Activated CD4-positive, alpha-beta T cell treated with anti-CD3 and anti-CD28 coated beads, Interleukin-2, amount 10 ng/mL, durations not matched to agents 7 days and 5 days (primary cell): Measurements from ENCODE around the gene CYTIP. TPM values are rescaled to one million over a fixed set of nuclear protein-coding genes. Genes with fewer than 3 reads are reported as not detected.
"Not testable (repeated sequence)": the region's sequence is repeated elsewhere in the genome, so short reads cannot be mapped to it uniquely, and the experiment has no call there.

Experiments used
- CTCF ChIA-PET: fragments of 350-600 bp; sonication (Branson Sonifier 250); formaldehyde crosslinking; loops from one replicate; lab custom pipeline; 2021; ENCODE audit warnings: antibody characterized with exemption; lab: Charles Lee
- POLR2A ChIA-PET: fragments of 350-600 bp; sonication (Branson Sonifier 250); formaldehyde crosslinking; loops from one replicate; lab custom pipeline; 2021; ENCODE audit warnings: antibody characterized with exemption; lab: Charles Lee
- DNase-seq: peaks from one replicate; pipeline ENCODE4 v3.0.0-alpha.2; 2020
- H3K27ac Mint-ChIP-seq: one replicate; pipeline ENCODE4 v1.8.0; 2021; ENCODE audit warnings: mild to moderate bottlenecking, moderate library complexity, mixed read lengths
- H3K27me3 Mint-ChIP-seq: one replicate; pipeline ENCODE4 v1.8.0; 2021; ENCODE audit warnings: mixed read lengths
- H3K36me3 Mint-ChIP-seq: one replicate; pipeline ENCODE4 v1.8.0; 2021; ENCODE audit warnings: low read depth, mixed read lengths
- H3K4me1 Mint-ChIP-seq: one replicate; pipeline ENCODE4 v1.8.0; 2021; ENCODE audit warnings: mixed read lengths
- H3K4me3 Mint-ChIP-seq: one replicate; pipeline ENCODE4 v1.8.0; 2021; ENCODE audit warnings: mild to moderate bottlenecking, moderate library complexity, mixed read lengths
- H3K9me3 Mint-ChIP-seq: one replicate; pipeline ENCODE4 v1.8.0; 2021; ENCODE audit warnings: mixed read lengths
- total RNA-seq, 2 experiments: library from RNA; stranded (reverse); gene quantifications; one replicate each; pipeline ENCODE4 v1.2.3, GENCODE V29; 2021

The CYTIP gene
- total RNA-seq, 2 experiments from 2014 or later: 234 to 279 TPM

DNA sequence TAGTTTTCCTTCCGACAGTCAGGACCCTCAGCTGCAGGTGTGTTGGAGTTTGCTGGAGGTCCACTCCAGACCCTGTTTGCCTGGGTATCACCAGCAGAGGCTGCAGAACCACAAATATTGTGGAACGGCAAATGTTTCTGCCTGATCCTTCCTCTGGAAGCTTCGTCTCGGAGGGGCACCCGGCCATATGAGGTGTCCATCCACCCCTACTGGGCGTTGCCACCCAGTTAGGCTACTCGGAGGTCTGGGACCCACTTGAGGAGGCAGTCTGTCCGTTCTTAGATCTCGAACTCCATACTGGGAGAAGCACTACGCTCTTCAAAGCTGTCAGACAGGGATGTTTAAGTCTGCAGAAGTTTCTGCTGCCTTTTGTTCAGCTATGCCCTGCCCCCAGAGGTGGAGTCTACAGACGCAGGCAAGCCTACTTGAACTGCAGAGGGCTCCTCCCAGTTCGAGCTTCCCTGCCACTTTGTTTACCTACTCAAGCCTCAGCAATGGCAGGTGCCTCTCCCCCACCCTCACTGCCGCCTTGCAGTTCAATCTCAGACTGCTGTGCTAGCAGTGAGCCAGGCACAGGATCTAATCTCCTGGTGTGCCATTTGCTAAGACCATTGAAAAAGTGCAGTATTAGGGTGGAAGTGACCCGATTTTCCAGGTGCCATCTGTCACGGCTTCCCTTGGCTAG lies 40.9 kb downstream of the CYTIP start:
- CTCF ChIA-PET: interaction anchor here (0.7 to 2.1 kb wide), 5 partner anchors 13 to 100 kb away, joined by 3 to 11 read pairs (median 3); no protein-coding TSS in a partner anchor
- DNase-seq, H3K4me3 Mint-ChIP-seq, H3K27me3 Mint-ChIP-seq, POLR2A ChIA-PET: not testable (repeated sequence)
- Mint-ChIP-seq H3K9me3 (peaks cover 52% of the 10 kb centered on the region), H3K4me1 (peaks cover 64% of the 10 kb centered on the region), H3K27ac (peak overlapping the region; percentile 99), H3K36me3 (peaks cover 79% of the 10 kb centered on the region)

DNA sequence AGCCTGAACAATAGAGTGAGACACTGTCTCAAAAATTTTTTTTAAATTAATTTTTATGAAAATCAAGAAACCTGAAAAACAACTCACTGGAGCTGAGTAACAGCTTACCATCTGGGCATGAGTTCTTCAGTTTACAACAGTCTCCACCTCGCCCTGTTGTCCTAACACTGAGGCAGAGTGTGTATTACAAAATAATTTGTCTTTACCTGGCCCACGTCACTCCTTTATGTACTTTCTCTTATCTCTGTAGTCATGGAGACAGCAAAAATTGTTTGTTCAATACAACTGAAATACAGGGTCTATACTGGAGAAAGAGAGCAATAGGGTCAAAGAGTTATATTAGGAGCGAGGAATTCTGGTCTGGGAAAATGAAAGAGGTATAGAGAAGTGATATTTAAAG lies 48.1 kb downstream of the CYTIP start:
- H3K9me3 Mint-ChIP-seq: peaks cover 43% of the 10 kb centered on the region
- no peaks in the 10 kb centered on the region for H3K27me3 Mint-ChIP-seq
- DNase-seq: no peak
- no peak overlapping the region for H3K27ac Mint-ChIP-seq
- ChIA-PET POLR2A (no interaction called here), CTCF (no interaction called here)
- peaks cover 48% of the 10 kb centered on the region for H3K36me3 Mint-ChIP-seq
- H3K4me1 Mint-ChIP-seq: peaks cover 5% of the 10 kb centered on the region
- no peak overlapping the region for H3K4me3 Mint-ChIP-seq

DNA sequence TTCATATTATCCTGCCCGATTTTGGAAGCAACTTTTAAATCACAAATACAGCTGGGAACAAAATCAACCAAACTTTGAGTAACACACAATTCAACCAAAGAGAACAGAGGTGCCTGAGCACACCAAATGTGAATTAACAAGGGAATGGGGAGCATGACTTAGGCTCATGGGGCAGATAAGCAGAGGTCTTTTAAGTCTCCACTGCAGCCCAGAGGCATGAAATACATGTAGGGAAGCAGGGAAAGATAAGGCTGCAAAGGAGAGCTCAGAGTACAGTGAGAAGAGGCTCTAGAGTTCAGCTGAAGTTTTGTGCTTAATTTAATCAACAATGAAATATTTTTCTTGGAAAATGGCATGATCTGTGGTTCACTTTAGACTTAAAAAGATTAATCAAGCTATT lies 49.0 kb downstream of the CYTIP start:
- ChIA-PET POLR2A (no interaction called here), CTCF (interaction anchor here (0.8 kb wide), 1 partner anchor 9 kb away, joined by 3 read pairs; no protein-coding TSS in a partner anchor)
- Mint-ChIP-seq H3K36me3 (peaks cover 49% of the 10 kb centered on the region), H3K27me3 (no peaks in the 10 kb centered on the region), H3K9me3 (peaks cover 38% of the 10 kb centered on the region), H3K4me1 (no peaks in the 10 kb centered on the region), H3K4me3 (no peak overlapping the region), H3K27ac (no peak overlapping the region)
- DNase-seq: no peak

DNA sequence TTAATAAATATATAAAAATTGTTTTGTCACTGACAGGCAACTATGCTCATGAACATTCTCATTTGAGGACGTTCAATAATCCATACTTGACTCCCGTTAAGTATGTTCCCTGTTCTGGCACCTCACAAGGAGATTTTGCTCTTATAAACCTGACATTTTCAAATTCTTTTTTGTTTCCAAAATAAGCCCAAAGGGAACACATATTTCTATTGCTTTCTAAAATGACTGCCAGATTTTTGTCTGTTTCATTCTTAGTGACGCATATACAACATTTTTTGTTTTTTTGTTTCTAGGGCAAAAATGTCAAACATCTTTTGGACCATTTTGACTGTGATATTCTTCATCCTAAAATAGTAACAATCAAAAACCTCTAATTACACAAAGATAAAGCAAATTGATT lies 50.5 kb downstream of the CYTIP start:
- H3K4me1 Mint-ChIP-seq: peaks cover 9% of the 10 kb centered on the region
- ChIA-PET CTCF (no interaction called here), POLR2A (no interaction called here)

DNA sequence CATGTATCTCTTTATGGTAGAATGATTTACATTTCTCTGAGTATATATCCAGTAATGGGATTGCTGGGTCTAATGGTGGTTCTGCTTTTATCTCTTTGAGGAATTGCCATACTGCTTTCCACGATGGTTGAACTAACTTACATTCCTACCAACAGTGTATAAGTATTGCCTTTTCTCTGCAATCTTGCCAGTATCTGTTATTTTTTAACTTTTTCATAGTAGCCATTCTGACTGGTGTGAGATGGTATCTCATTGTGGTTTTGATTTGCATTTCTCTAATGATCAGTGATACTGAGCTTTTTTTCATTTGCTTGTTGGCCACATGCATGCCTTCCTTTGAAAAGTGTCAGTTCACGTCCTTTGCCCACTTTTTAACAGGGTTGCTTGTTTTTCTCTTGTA lies 55.1 kb downstream of the CYTIP start:
- no peak overlapping the region for H3K4me3 Mint-ChIP-seq
- H3K27me3 Mint-ChIP-seq: no peaks in the 10 kb centered on the region
- POLR2A ChIA-PET: no interaction called here
- H3K36me3 Mint-ChIP-seq: peaks cover 45% of the 10 kb centered on the region
- H3K9me3 Mint-ChIP-seq: peaks cover 43% of the 10 kb centered on the region
- peaks cover 28% of the 10 kb centered on the region for H3K4me1 Mint-ChIP-seq
- no peak for DNase-seq
- no peak overlapping the region for H3K27ac Mint-ChIP-seq
- CTCF ChIA-PET: no interaction called here

More for the DNA sequence above, 50.5 kb downstream of the CYTIP start:
- H3K27ac Mint-ChIP-seq: no peak overlapping the region
- peaks cover 37% of the 10 kb centered on the region for H3K9me3 Mint-ChIP-seq
- no peaks in the 10 kb centered on the region for H3K27me3 Mint-ChIP-seq
- H3K36me3 Mint-ChIP-seq: peaks cover 42% of the 10 kb centered on the region
- DNase-seq: no peak
- no peak overlapping the region for H3K4me3 Mint-ChIP-seq

DNA sequence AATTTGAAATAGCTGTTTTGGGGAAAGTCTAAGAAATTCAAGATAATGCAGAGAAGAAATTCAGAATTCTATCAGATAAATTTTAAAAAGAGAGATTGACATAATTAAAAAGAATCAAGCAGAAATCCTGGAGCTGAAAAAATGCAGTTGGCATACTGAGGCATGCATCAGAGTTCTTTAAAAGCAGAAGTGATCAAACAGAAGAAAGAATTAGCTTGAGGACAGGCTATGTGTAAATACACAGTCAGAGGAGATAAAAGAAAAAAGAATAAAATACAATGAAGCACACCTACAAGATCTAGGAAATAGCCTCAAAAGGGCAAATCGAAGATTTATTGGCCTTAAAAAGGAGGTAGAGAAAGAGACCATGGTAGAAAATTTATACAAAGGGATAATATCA lies 57.1 kb downstream of the CYTIP start:
- Mint-ChIP-seq H3K27ac (no peak overlapping the region), H3K9me3 (peaks cover 38% of the 10 kb centered on the region), H3K36me3 (peaks cover 46% of the 10 kb centered on the region), H3K27me3 (no peaks in the 10 kb centered on the region), H3K4me1 (peaks cover 28% of the 10 kb centered on the region), H3K4me3 (no peak overlapping the region)
- DNase-seq: no peak
- ChIA-PET POLR2A (no interaction called here), CTCF (interaction anchor here (1.0 kb wide), 1 partner anchor 59 kb away, joined by 4 read pairs; no protein-coding TSS in a partner anchor)

DNA sequence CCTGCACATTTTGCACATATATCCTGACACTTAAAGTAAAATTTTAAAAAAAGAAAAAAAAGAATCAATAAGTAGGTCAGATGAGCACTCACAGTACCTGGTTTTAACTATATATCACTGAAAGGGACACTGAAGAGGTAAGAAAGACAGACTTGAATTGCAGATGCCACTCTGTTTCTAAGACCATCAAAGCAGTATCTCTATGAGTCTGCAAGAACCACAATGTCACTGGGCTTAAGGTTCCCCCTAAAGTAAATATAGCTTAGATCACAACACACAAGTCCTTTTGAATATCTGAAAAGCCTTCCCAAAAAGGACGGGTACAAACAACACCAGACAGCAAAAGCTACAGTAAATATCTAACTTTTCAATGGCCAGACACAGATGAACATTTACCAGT lies 57.6 kb downstream of the CYTIP start:
- Mint-ChIP-seq H3K36me3 (peaks cover 46% of the 10 kb centered on the region), H3K27ac (no peak overlapping the region), H3K4me1 (peaks cover 28% of the 10 kb centered on the region), H3K4me3 (no peak overlapping the region), H3K27me3 (no peaks in the 10 kb centered on the region), H3K9me3 (peaks cover 38% of the 10 kb centered on the region)
- ChIA-PET POLR2A (no interaction called here), CTCF (interaction anchor here (1.0 kb wide), 1 partner anchor 59 kb away, joined by 4 read pairs; no protein-coding TSS in a partner anchor)
- no peak for DNase-seq

DNA sequence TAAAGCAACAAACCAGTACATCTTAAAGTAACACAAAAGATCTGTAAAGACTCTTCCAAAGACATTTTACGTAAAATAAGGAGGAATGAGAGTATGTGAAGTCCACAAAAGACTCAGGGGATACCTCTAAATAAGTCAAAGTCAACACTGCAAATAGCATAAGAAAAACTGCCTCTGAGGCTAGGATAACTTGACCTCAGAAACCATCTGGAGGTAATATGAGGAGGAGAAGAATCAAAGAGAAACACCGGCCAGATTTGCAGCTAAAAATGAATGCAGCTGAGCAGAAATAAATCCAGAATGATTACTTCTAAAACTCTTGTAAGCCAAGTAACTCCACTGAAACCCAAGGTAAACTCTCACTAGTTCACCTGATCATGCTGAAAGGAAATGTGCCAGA lies 66.0 kb downstream of the CYTIP start:
- no peak overlapping the region for H3K4me3 Mint-ChIP-seq
- CTCF ChIA-PET: no interaction called here

DNA sequence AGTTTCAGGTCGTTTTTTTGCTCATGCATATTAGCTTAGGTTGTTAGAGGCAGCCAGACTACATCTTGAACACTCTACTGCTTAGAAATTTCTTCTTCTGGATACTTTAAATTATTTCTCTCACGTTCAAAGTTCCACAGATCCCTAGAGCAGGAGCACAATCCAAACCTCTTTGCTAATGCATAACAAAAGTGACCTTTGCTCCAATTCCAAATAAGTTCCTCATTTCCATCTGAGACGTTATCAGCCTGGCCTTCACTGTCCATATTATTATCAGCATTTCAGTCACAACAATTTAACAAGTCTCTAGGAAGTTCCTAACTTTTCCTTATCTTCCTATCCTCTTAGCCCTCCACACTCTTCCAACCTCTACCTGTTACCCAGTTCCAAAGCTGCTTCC lies 67.8 kb downstream of the CYTIP start:
- ChIA-PET CTCF (no interaction called here), POLR2A (no interaction called here)
- Mint-ChIP-seq H3K36me3 (peaks cover 43% of the 10 kb centered on the region), H3K27ac (no peak overlapping the region), H3K27me3 (no peaks in the 10 kb centered on the region), H3K9me3 (peaks cover 37% of the 10 kb centered on the region), H3K4me3 (no peak overlapping the region), H3K4me1 (no peaks in the 10 kb centered on the region)
- DNase-seq: no peak

More for the DNA sequence above, 66.0 kb downstream of the CYTIP start:
- peaks cover 44% of the 10 kb centered on the region for H3K9me3 Mint-ChIP-seq
- no peak for DNase-seq
- H3K36me3 Mint-ChIP-seq: peaks cover 56% of the 10 kb centered on the region
- POLR2A ChIA-PET: no interaction called here
- H3K4me1 Mint-ChIP-seq: no peaks in the 10 kb centered on the region
- H3K27ac Mint-ChIP-seq: no peak overlapping the region
- no peaks in the 10 kb centered on the region for H3K27me3 Mint-ChIP-seq

DNA sequence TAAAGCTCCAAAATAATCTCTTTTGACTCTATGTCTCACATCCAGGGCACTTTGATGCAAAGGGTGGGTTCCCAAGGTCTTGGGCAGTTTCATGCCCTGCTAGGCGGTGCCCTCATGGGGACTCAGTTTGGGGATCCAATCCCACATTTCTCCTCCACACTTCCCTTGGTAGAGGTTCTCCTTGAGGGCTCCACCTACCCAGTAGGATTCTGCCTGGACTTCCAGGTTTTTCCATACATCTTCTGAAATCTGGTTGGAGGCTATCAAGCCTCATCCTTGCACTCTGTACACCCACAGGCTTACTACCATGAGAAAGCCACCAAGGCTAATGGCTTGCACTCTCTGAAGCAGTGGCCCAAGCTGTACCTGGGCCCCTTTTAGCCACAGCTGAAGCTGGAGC lies 68.5 kb downstream of the CYTIP start:
- Mint-ChIP-seq H3K9me3 (peaks cover 32% of the 10 kb centered on the region), H3K27ac (no peak overlapping the region), H3K36me3 (peaks cover 37% of the 10 kb centered on the region), H3K4me1 (no peaks in the 10 kb centered on the region), H3K27me3 (no peaks in the 10 kb centered on the region), H3K4me3 (no peak overlapping the region)
- no peak for DNase-seq
- POLR2A ChIA-PET: no interaction called here
- CTCF ChIA-PET: interaction anchor here (0.8 kb wide), 1 partner anchor 20 kb away, joined by 3 read pairs; no protein-coding TSS in a partner anchor

DNA sequence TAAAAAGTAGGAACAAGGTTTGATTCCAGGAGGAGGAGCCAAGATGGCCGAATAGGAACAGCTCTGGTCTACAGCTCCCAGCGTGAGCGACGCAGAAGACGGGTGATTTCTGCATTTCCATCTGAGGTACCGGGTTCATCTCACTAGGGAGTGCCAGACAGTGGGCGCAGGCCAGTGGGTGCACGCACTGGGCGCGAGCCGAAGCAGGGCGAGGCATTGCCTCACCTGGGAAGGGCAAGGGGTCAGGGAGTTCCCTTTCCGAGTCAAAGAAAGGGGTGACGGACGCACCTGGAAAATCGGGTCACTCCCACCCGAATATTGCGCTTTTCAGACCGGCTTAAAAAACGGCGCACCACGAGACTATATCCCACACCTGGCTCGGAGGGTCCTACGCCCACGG lies 75.4 kb downstream of the CYTIP start:
- H3K4me3 Mint-ChIP-seq, POLR2A ChIA-PET, CTCF ChIA-PET, DNase-seq, H3K27me3 Mint-ChIP-seq, H3K27ac Mint-ChIP-seq: not testable (repeated sequence)
- Mint-ChIP-seq H3K9me3 (peaks cover 28% of the 10 kb centered on the region), H3K36me3 (peaks cover 24% of the 10 kb centered on the region), H3K4me1 (peaks cover 18% of the 10 kb centered on the region)

DNA sequence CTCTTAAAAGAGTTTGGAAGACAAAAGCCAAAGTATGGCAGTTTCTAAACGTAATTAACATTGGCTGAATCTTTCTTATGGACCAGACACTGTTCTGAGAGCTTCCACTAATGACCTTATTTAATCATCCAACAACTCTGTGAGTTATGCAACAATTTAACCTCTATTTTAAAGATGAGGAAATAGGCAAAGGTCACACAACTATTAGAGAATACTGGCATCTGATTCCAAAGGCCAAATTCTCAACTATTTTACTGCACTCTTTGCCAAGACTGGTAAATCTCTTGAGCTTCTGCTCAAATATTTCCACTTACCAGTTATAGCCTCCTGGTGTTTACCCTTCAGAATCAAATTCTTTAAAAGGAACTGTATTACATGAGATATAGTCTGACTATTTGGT lies 76.2 kb downstream of the CYTIP start:
- peaks cover 23% of the 10 kb centered on the region for H3K4me1 Mint-ChIP-seq
- POLR2A ChIA-PET: no interaction called here
- H3K36me3 Mint-ChIP-seq: peaks cover 30% of the 10 kb centered on the region
- peaks cover 33% of the 10 kb centered on the region for H3K9me3 Mint-ChIP-seq
- H3K27me3 Mint-ChIP-seq: no peaks in the 10 kb centered on the region
- no peak for DNase-seq
- CTCF ChIA-PET: interaction anchor here (0.8 kb wide), 1 partner anchor 12 kb away, joined by 3 read pairs; no protein-coding TSS in a partner anchor
- H3K4me3 Mint-ChIP-seq: no peak overlapping the region
- H3K27ac Mint-ChIP-seq: no peak overlapping the region
